ENCODE data around the gene NRN1L.

- TF ChIP-seq CTCF (IDR thresholded peaks at IDR 0.05) = no peak
- TF ChIP-seq POLR2A (IDR thresholded peaks at IDR 0.05) = no peak
- no peak for TF ChIP-seq EP300 (IDR thresholded peaks at IDR 0.05)
- no peak for TF ChIP-seq POLR2AphosphoS5 (IDR thresholded peaks at IDR 0.05)
Measured at GRCh38 chr16:67877064-67877463, 7.6 kb upstream of the NRN1L start.

Measured in upper lobe of left lung (tissue), 4 donors.